ENCODE data around the gene MAOB.

DNA sequence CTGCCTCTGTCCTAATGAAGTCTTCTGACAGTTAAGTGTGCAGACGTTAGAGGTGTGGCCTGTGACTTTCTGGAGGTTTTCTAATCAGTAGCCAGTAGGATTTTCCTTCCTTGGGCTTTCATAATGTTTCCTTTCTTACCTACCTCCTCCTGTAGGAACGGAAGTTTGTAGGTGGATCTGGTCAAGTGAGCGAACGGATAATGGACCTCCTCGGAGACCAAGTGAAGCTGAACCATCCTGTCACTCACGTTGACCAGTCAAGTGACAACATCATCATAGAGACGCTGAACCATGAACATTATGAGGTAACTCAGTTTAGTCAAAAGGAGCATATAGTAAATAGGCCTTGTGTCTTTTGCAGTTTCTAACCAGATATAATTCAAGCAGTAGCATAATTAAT lies 151.2 kb downstream of the MAOB start:
- TF ChIP-seq CTCF (IDR thresholded peaks at IDR 0.05; ENCODE audit: low read depth, low read length, poor library complexity, severe bottlenecking) (no peak), EZH2phosphoT487 (IDR thresholded peaks at IDR 0.05; ENCODE audit: borderline replicate concordance, low read length) (no peak)

All from DOHH2 (cell line).